Measurements from ENCODE around the gene PRR16. TPM values are rescaled to one million over a fixed set of nuclear protein-coding genes. Genes with fewer than 3 reads are reported as not detected.

PRR16 gene
- total RNA-seq, 1 experiment from 2014 or later: 18.9 TPM

DNA sequence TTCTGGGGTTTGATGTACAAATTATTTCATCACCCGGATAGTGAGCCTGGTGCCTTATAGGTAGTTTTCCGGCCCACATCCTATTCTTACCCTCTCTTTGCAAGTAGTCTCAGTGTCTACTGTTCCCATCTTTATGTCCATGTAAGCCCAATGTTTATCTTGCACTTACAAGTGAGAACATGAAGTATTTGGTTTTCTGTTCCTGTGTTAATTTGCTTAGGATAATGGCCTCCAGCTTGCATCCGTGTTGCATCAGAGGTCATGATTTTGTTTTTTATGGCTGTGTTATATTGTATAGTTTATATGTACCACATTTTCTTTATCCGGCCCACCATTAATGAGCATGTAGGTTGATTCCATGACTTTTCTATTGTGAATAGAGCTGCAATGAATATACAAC is 136.5 kb downstream of the PRR16 start:
- Mint-ChIP-seq H3K27me3 (ENCODE audit: insufficient read depth, unreplicated experiment) (no peaks in the 10 kb centered on the region), H3K9me3 (ENCODE audit: unreplicated experiment) (peaks cover 7% of the 10 kb centered on the region), H3K4me1 (ENCODE audit: insufficient read depth, unreplicated experiment) (peaks cover 56% of the 10 kb centered on the region), H3K27ac (ENCODE audit: low read depth, unreplicated experiment) (peak overlapping the region; percentile 96), H3K36me3 (ENCODE audit: insufficient read depth, unreplicated experiment) (peaks cover 7% of the 10 kb centered on the region), H3K4me3 (ENCODE audit: unreplicated experiment) (no peak overlapping the region)
- ChIA-PET CTCF (interaction anchor here (0.6 kb wide), 2 partner anchors 31 to 1350 kb away, joined by 3 read pairs; no protein-coding TSS in a partner anchor), POLR2A (interaction anchor here (2.2 kb wide), 1 partner anchor 16 kb away, joined by 19 read pairs; no protein-coding TSS in a partner anchor)
- DNase-seq (ENCODE audit: unreplicated experiment): no peak
- TF ChIP-seq, protein P1, sequence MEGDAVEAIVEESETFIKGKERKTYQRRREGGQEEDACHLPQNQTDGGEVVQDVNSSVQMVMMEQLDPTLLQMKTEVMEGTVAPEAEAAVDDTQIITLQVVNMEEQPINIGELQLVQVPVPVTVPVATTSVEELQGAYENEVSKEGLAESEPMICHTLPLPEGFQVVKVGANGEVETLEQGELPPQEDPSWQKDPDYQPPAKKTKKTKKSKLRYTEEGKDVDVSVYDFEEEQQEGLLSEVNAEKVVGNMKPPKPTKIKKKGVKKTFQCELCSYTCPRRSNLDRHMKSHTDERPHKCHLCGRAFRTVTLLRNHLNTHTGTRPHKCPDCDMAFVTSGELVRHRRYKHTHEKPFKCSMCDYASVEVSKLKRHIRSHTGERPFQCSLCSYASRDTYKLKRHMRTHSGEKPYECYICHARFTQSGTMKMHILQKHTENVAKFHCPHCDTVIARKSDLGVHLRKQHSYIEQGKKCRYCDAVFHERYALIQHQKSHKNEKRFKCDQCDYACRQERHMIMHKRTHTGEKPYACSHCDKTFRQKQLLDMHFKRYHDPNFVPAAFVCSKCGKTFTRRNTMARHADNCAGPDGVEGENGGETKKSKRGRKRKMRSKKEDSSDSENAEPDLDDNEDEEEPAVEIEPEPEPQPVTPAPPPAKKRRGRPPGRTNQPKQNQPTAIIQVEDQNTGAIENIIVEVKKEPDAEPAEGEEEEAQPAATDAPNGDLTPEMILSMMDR (IDR thresholded peaks at IDR 0.05; ENCODE audit: unreplicated experiment): no peak
- BruUV-seq (replicated peaks): no TSS peak
- intact Hi-C loops (cut with micrococcal nuclease): no loop called here

DNA sequence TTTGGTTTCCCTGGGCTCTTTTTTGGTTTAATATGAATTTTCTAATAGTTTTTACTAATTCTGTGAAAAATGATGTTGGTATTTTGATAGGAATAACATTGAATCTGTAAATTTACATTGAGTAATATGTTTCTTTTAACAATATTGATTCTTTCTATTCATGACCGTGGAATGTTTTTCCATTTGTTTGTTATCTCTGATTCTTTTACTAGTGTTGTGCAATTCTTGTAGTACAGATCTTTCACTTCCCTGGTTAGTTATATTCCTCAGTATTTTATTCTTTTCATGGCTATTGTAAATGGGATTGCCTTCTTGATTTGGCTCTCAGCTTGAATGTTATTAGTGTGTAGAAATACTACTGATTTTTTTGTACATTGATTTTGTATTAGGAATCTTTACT is 137.9 kb downstream of the PRR16 start:
- Mint-ChIP-seq H3K36me3 (ENCODE audit: insufficient read depth, unreplicated experiment) (peaks cover 12% of the 10 kb centered on the region), H3K9me3 (ENCODE audit: unreplicated experiment) (peaks cover 7% of the 10 kb centered on the region), H3K27ac (ENCODE audit: low read depth, unreplicated experiment) (peak overlapping the region; percentile 87), H3K4me1 (ENCODE audit: insufficient read depth, unreplicated experiment) (peaks cover 62% of the 10 kb centered on the region), H3K27me3 (ENCODE audit: insufficient read depth, unreplicated experiment) (no peaks in the 10 kb centered on the region), H3K4me3 (ENCODE audit: unreplicated experiment) (no peak overlapping the region)
- ChIA-PET POLR2A (interaction anchor here (0.6 kb wide), 1 partner anchor 1475 kb away, joined by 3 read pairs; no protein-coding TSS in a partner anchor), CTCF (no interaction called here)
- TF ChIP-seq, protein P1 (IDR thresholded peaks at IDR 0.05; ENCODE audit: unreplicated experiment): no peak
- intact Hi-C loops (cut with micrococcal nuclease): no loop called here
- DNase-seq (ENCODE audit: unreplicated experiment): no peak
- no TSS peak for BruUV-seq (replicated peaks)

DNA sequence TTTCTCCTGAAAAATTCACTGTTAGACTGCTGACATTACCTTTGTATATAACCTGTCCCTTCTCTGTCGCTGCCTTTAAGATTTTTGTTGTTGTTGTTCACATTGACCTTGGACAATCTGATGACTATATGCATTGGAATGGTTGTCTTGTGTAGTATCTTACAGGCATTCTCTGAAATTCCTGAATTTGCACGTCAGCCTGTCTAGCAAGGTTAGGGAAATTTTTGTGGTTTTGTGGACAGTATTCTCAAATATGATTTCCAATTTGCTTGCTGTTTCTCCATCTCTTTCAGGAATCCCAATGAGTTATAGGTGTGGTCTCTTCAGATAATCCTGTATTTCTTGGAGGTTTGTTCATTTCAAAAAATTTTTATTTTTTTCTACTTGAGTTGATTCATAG is 140.8 kb downstream of the PRR16 start:
- POLR2A ChIA-PET: interaction anchor here (0.6 to 3.7 kb wide), 4 partner anchors 10 to 236 kb away, joined by 3 to 28 read pairs (median 3); no protein-coding TSS in a partner anchor
- intact Hi-C loops (cut with micrococcal nuclease): loop anchor here (2.0 kb wide), 1 partner anchor 78 kb away; no protein-coding TSS in a partner anchor

DNA sequence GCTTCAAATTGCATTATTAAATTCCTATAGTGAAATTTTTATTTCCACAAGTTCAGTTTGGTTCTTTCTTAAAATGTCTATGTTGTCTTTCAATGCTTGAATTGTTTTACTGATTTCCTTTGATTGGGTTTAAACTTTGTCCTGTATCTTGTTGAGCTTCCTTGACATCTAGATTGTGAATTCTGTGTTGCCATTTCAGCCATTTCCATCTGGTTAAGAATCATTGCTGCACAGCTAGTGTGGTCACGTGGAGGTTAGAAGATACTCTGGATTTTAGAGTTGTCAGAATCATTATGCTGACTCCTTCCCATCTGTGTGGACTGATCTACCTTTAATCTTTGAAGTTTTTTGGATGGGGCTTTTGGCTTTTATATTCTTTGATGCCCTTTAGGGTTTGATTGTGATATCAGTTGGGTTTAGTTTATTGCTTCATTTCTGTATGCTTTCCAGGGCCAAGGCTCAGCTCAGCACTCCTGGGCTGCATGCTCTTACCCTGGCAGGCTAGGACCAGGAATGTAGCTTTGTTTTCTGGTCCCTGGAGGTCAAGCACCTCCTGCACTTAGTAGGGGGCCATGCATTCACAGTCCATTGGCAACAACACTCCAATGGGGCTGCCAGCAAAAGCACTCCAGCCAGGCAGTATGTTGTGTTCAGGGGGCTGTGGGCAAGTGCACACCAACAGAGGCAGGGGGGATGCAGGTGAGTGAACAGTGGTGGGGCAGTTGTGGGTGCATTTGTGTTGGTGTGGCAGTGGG is 141.4 kb downstream of the PRR16 start:
- H3K27me3 Mint-ChIP-seq (ENCODE audit: insufficient read depth, unreplicated experiment): no peaks in the 10 kb centered on the region
- peaks cover 59% of the 10 kb centered on the region for H3K4me1 Mint-ChIP-seq (ENCODE audit: insufficient read depth, unreplicated experiment)
- CTCF ChIA-PET: interaction anchor here (0.6 to 2.4 kb wide), 2 partner anchors 10 to 1333 kb away, joined by 3 to 16 read pairs; no protein-coding TSS in a partner anchor
- peaks cover 10% of the 10 kb centered on the region for H3K9me3 Mint-ChIP-seq (ENCODE audit: unreplicated experiment)
- intact Hi-C loops (cut with micrococcal nuclease): loop anchor here (2.0 kb wide), 1 partner anchor 77 kb away; no protein-coding TSS in a partner anchor
- POLR2A ChIA-PET: interaction anchor here (0.6 to 3.7 kb wide), 5 partner anchors 10 to 237 kb away, joined by 3 to 28 read pairs (median 3); no protein-coding TSS in a partner anchor
- DNase-seq (ENCODE audit: unreplicated experiment): peak; percentile 17
- peaks cover 6% of the 10 kb centered on the region for H3K36me3 Mint-ChIP-seq (ENCODE audit: insufficient read depth, unreplicated experiment)
- H3K4me3 Mint-ChIP-seq (ENCODE audit: unreplicated experiment): peak overlapping the region; percentile 9
- H3K27ac Mint-ChIP-seq (ENCODE audit: low read depth, unreplicated experiment): peak overlapping the region; percentile 87
- TSS peak; percentile 69 for BruUV-seq (replicated peaks)
- TF ChIP-seq, protein P1 (IDR thresholded peaks at IDR 0.05; ENCODE audit: unreplicated experiment): no peak

More for the DNA sequence above, 140.8 kb downstream of the PRR16 start:
- CTCF ChIA-PET: interaction anchor here (2.4 kb wide), 1 partner anchor 10 kb away, joined by 16 read pairs; no protein-coding TSS in a partner anchor
- Mint-ChIP-seq H3K27ac (ENCODE audit: low read depth, unreplicated experiment) (peak overlapping the region; percentile 87), H3K9me3 (ENCODE audit: unreplicated experiment) (peaks cover 7% of the 10 kb centered on the region), H3K27me3 (ENCODE audit: insufficient read depth, unreplicated experiment) (no peaks in the 10 kb centered on the region), H3K4me3 (ENCODE audit: unreplicated experiment) (peak overlapping the region; percentile 8), H3K36me3 (ENCODE audit: insufficient read depth, unreplicated experiment) (peaks cover 6% of the 10 kb centered on the region), H3K4me1 (ENCODE audit: insufficient read depth, unreplicated experiment) (peaks cover 58% of the 10 kb centered on the region)
- DNase-seq (ENCODE audit: unreplicated experiment): peak; percentile 87
- no TSS peak for BruUV-seq (replicated peaks)
- TF ChIP-seq, protein P1 (IDR thresholded peaks at IDR 0.05; ENCODE audit: unreplicated experiment): no peak

Data from MCF 10A (cell line).